ENCODE data around the gene TGM1.

DNA sequence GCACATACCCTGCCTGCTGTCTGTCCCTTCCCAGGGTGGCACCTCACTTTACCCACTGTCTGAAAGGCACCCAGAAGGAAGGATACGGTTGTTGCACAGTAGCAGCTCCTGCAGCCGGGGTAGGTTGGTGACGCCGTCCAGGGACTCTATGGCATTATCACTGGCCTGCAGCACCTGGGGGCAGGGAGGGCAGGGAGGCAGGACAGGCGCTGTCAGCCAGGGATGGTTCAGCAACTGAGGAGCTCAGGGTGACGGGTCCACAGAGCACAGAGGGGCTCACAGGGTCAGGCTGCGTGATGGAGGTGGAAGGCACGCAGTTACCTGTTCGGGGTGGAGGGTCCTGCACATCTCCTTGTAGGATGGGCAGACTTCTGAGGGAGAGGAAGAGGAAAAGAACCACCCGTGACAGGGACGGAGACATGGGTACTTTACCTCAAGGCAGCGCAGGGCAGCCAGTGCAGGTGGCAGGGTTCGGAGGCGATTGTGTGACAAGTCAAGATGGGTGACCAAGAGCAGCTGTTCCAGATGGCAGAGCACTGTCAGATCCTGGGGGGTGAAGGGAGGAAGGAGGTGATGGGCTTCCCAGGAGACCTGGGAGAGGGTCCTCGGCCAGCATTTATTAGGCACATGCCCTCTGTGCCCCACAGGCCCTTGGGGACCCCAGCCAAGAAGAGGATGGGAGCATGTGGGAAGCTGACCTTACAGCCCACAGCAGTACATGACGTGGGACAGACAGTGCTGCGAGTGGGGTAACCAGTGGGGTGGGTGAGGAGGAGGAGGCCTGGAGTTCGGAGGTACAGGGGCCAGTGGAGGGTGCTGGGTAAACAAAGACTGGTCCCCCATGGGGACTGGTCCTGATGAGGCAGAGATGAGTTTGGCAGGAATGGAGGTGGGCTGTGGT, 3.6 kb upstream of the TGM1 start:
- TF ChIP-seq POLR2AphosphoS5 (IDR thresholded peaks at IDR 0.05; ENCODE audit: low read depth) (no peak), CTCF (conservative IDR thresholded peaks at IDR 0.05; ENCODE audit: low read depth in 2 of 2) (no peak), JUNB (IDR thresholded peaks at IDR 0.05; ENCODE audit: unreplicated experiment) (no peak)
